HCT116 (cell line): ENCODE measurements around the gene ZNF169. TPM values are rescaled to one million over a fixed set of nuclear protein-coding genes. Genes with fewer than 3 reads are reported as not detected.

Experiments used
- ATAC-seq: fragments of 200-7000 bp; cut with Tn5 transposase; 2 replicates; pipeline ENCODE4 v1.9.1; 2020; ENCODE audit warnings: mild to moderate bottlenecking, moderate library complexity
- BruUV-seq: library from RNA; stranded (reverse); fragments of 400-500 nt; replicated peaks from 2 replicates; lab custom pipeline; 2021; lab: Mats Ljungman, UMichigan
- CTCF ChIA-PET: fragments of 300-600 bp; sonication (Branson Sonifier 250); formaldehyde crosslinking; loops from one replicate; lab custom pipeline; 2021; ENCODE audit warnings: antibody characterized with exemption; lab: Charles Lee
- POLR2A ChIA-PET: fragments of 300-600, 350-600 bp; sonication (Branson Sonifier 250); formaldehyde crosslinking; loops from one replicate; lab custom pipeline; 2021; ENCODE audit warnings: antibody characterized with exemption; lab: Charles Lee
- RAD21 ChIA-PET, 2 experiments: fragments of 300-600 bp; sonication (Branson Sonifier 250); formaldehyde crosslinking; loops; one replicate each; lab custom pipeline; 2023; ENCODE audit warnings: low total read pairs in 2 of 2; ENCODE audit not compliant: uncharacterized antibody in 2 of 2, unreplicated experiment in 2 of 2, low non-redundant PET in 1 of 2; lab: Charles Lee
- DNase-seq: peaks from one replicate; pipeline ENCODE4 v3.0.0-alpha.2; 2010; ENCODE audit warnings: low read depth, low spot score
- H2AFZ ChIP-seq: fragments of 200-600 bp; shearing (Covaris generic), sonication (generic); 2 replicates; pipeline ENCODE4 v1.6.1; 2017; ENCODE audit warnings: low read depth, mixed run types, mixed read lengths, antibody characterized with exemption, low read length; ENCODE audit not compliant: poor library complexity, severe bottlenecking
- H3K27ac ChIP-seq: 2 replicates; pipeline ENCODE4 v1.5.1; 2012; ENCODE audit warnings: low read depth, low read length
- H3K27me3 ChIP-seq: fragments of 200-600 bp; sonication (generic); 2 replicates; pipeline ENCODE4 v1.6.1; 2016; ENCODE audit warnings: mixed run types, low read length, mixed read lengths; ENCODE audit not compliant: insufficient read depth
- H3K36me3 ChIP-seq, 2 experiments: fragments of 200-500 bp in 1 of 2; fragments of 200-600 bp in 1 of 2; sonication (Bioruptor generic) in 1 of 2; sonication (generic) in 1 of 2; 2 replicates each; pipeline versions ENCODE4 v1.5.1 to v1.6.1; 2014 to 2016; ENCODE audit warnings: low read length in 2 of 2, inconsistent platforms in 1 of 2, mixed read lengths in 1 of 2, mixed run types in 1 of 2; ENCODE audit not compliant: insufficient read depth in 2 of 2, control insufficient read depth in 1 of 2
- H3K4me1 ChIP-seq, 2 experiments: fragments of 200-600 bp in 1 of 2; sonication (generic) in 1 of 2; 2 replicates each; pipeline versions ENCODE4 v1.5.1 to v1.6.1; 2012 to 2017; ENCODE audit warnings: low read length in 2 of 2, inconsistent platforms in 1 of 2, mild to moderate bottlenecking in 1 of 2, mixed read lengths in 1 of 2, mixed run types in 1 of 2, moderate library complexity in 1 of 2; ENCODE audit not compliant: insufficient read depth in 2 of 2, control insufficient read depth in 1 of 2
- H3K4me2 ChIP-seq: fragments of 200-600 bp; sonication (generic); 2 replicates; pipeline ENCODE4 v1.6.1; 2017; ENCODE audit warnings: mixed run types, low read length, mixed read lengths
- H3K4me3 ChIP-seq, 2 experiments: fragments of 200-600 bp in 1 of 2; sonication (generic) in 1 of 2; replicated peaks in 1 of 2; 2 replicates each; pipeline ENCODE4 v1.5.1; 2011 to 2016; ENCODE audit warnings: low read length in 2 of 2, control low read depth in 1 of 2, low read depth in 1 of 2, mild to moderate bottlenecking in 1 of 2, mixed read lengths in 1 of 2, mixed run types in 1 of 2
- H3K79me2 ChIP-seq: fragments of 200-600 bp; sonication (generic); 2 replicates; pipeline ENCODE4 v1.6.1; 2017; ENCODE audit warnings: mild to moderate bottlenecking, mixed run types, low read length, moderate library complexity, mixed read lengths; ENCODE audit not compliant: insufficient read depth
- H3K9ac ChIP-seq: fragments of 200-600 bp; sonication (generic); 2 replicates; pipeline ENCODE4 v1.6.1; 2016; ENCODE audit warnings: low read length, mixed read lengths
- H3K9me2 ChIP-seq: fragments of 200-600 bp; sonication (generic), shearing (Covaris generic); 2 replicates; pipeline ENCODE4 v1.6.1; 2017; ENCODE audit warnings: mixed run types, mild to moderate bottlenecking, moderate library complexity; ENCODE audit not compliant: insufficient read depth
- H3K9me3 ChIP-seq, 2 experiments: fragments of 200-500 bp in 1 of 2; fragments of 200-600 bp in 1 of 2; sonication (Bioruptor generic) in 1 of 2; sonication (generic) in 1 of 2; 2 replicates each; pipeline ENCODE4 v1.6.1; 2014 to 2017; ENCODE audit warnings: low read length in 2 of 2, mixed read lengths in 2 of 2, inconsistent platforms in 1 of 2, low read depth in 1 of 2, mild to moderate bottlenecking in 1 of 2, mixed run types in 1 of 2, moderate library complexity in 1 of 2; ENCODE audit not compliant: control insufficient read depth in 1 of 2, insufficient read depth in 1 of 2
- H4K20me1 ChIP-seq: fragments of 200-600 bp; sonication (generic), shearing (Covaris generic); 2 replicates; pipeline ENCODE4 v1.6.1; 2017; ENCODE audit warnings: mixed run types, mild to moderate bottlenecking, moderate library complexity; ENCODE audit not compliant: insufficient read depth
- CBX3 ChIP-seq: IDR thresholded peaks from 2 replicates; pipeline ENCODE4 v1.6.1; 2012; ENCODE audit warnings: low read depth
- CEBPB ChIP-seq: IDR thresholded peaks from 2 replicates; pipeline ENCODE4 v1.6.1; 2012; ENCODE audit warnings: low read depth
- CTCF ChIP-seq, 3 experiments: fragments of 200-600 bp in 1 of 3; sonication (generic) in 1 of 3; IDR thresholded peaks in 2 of 3; conservative IDR thresholded peaks in 1 of 3; 2 replicates each; pipeline ENCODE4 v1.5.1; 2012 to 2017; ENCODE audit warnings: low read depth in 2 of 3, low read length in 2 of 3, antibody characterized with exemption in 1 of 3, borderline replicate concordance in 1 of 3, control low read depth in 1 of 3, mild to moderate bottlenecking in 1 of 3, mixed read lengths in 1 of 3, mixed run types in 1 of 3, moderate library complexity in 1 of 3; ENCODE audit not compliant: insufficient read depth in 1 of 3
- ELF1 ChIP-seq: IDR thresholded peaks from 2 replicates; pipeline ENCODE4 v1.6.1; 2012; ENCODE audit warnings: low read depth, borderline replicate concordance
- EZH2phosphoT487 ChIP-seq: fragments of 200-600 bp; IDR thresholded peaks from 2 replicates; pipeline ENCODE4 v1.6.1; 2018; ENCODE audit warnings: antibody characterized with exemption, borderline replicate concordance
- FOSL1 ChIP-seq: IDR thresholded peaks from 2 replicates; pipeline ENCODE4 v1.6.1; 2012; ENCODE audit warnings: low read depth
- MAX ChIP-seq: IDR thresholded peaks from 2 replicates; pipeline ENCODE4 v1.6.1; 2012
- POLR2A ChIP-seq: IDR thresholded peaks from 2 replicates; pipeline ENCODE4 v1.7.0; 2011; ENCODE audit warnings: borderline replicate concordance; ENCODE audit not compliant: insufficient read depth, insufficient read length; ENCODE audit errors: extremely low read depth
- RAD21 ChIP-seq: IDR thresholded peaks from 2 replicates; pipeline ENCODE4 v1.6.1; 2012; ENCODE audit warnings: low read depth, mild to moderate bottlenecking
- REST ChIP-seq: IDR thresholded peaks from 2 replicates; pipeline ENCODE4 v1.6.1; 2012; ENCODE audit warnings: low read depth
- SIN3A ChIP-seq: IDR thresholded peaks from 2 replicates; pipeline ENCODE4 v1.6.1; 2012; ENCODE audit warnings: low read depth
- SP1 ChIP-seq: IDR thresholded peaks from 2 replicates; pipeline ENCODE4 v1.6.1; 2012; ENCODE audit warnings: low read depth
- SRF ChIP-seq: IDR thresholded peaks from 2 replicates; pipeline ENCODE4 v1.6.1; 2012; ENCODE audit warnings: low read depth
- TCF7L2 ChIP-seq: IDR thresholded peaks from 2 replicates; pipeline ENCODE4 v1.7.0; 2011; ENCODE audit warnings: borderline replicate concordance, inconsistent platforms; ENCODE audit not compliant: insufficient read depth, insufficient read length; ENCODE audit errors: extremely low read depth
- YY1 ChIP-seq: IDR thresholded peaks from 2 replicates; pipeline ENCODE4 v1.6.1; 2011; ENCODE audit warnings: low read length, low read depth, moderate library complexity, mild to moderate bottlenecking; ENCODE audit not compliant: insufficient replicate concordance; ENCODE audit errors: extremely low read depth
- ZBTB33 ChIP-seq: IDR thresholded peaks from 2 replicates; pipeline ENCODE4 v1.6.1; 2011; ENCODE audit warnings: mild to moderate bottlenecking, low read length, moderate library complexity; ENCODE audit not compliant: insufficient replicate concordance; ENCODE audit errors: extremely low read depth
- ZFX ChIP-seq: fragments of 450-650 bp; IDR thresholded peaks from 2 replicates; pipeline ENCODE4 v1.6.1; 2017
- ZNF274 ChIP-seq: fragments of 200-500 bp; sonication (Bioruptor generic); IDR thresholded peaks from 2 replicates; pipeline ENCODE4 v1.6.1; 2014; ENCODE audit warnings: mild to moderate bottlenecking, low read depth, low read length, inconsistent platforms
- intact Hi-C: fragments of 100-400 bp; cut with micrococcal nuclease; formaldehyde crosslinking; loops from 2 replicates; pipeline ENCODE4 v1.10.0; 2022
- total RNA-seq: library from RNA; stranded (reverse); gene quantifications from one replicate; pipeline ENCODE4 v1.2.1, GENCODE V29; 2021; ENCODE audit not compliant: unreplicated experiment

The ZNF169 gene
- total RNA-seq, 1 experiment from 2014 or later: 5.4 TPM

- CTCF ChIA-PET: no interaction called here
- POLR2A ChIA-PET: no interaction called here
- H3K9me2 ChIP-seq: no peaks in the 10 kb centered on the region
- DNase-seq (no peak), ATAC-seq (no peak)
- H3K4me3 ChIP-seq: no peak overlapping the region
- H3K27me3 ChIP-seq: no peaks in the 10 kb centered on the region
- intact Hi-C loops: no loop called here
- no peak overlapping the region for H3K27ac ChIP-seq
- RAD21 ChIA-PET: no interaction called here
- no TSS peak for BruUV-seq
- H3K4me1 ChIP-seq: no peaks in the 10 kb centered on the region
- no peak overlapping the region for H2AFZ ChIP-seq
- H3K4me2 ChIP-seq: no peak overlapping the region
- no peaks in the 10 kb centered on the region for H3K9me3 ChIP-seq
- H3K36me3 ChIP-seq: peaks cover 0 to 13% of the 10 kb centered on the region in 2 experiments; a peak in 2 of 4 replicates
- H4K20me1 ChIP-seq: no peaks in the 10 kb centered on the region
- 0 out of 2 replicates have a peak, but pooled peaks cover 3% of the 10 kb centered on the region for H3K79me2 ChIP-seq
- H3K9ac ChIP-seq: no peak overlapping the region
- TF ChIP-seq ZBTB33 (no peak), SIN3A (no peak), ZFX (no peak), YY1 (no peak), FOSL1 (no peak), CBX3 (no peak), REST (no peak), MAX (no peak), CEBPB (no peak), SRF (no peak), TCF7L2 (no peak), EZH2phosphoT487 (no peak), CTCF (IDR thresholded peaks at IDR 0.05 in 2 of 3, conservative IDR thresholded peaks at IDR 0.05 in 1 of 3; ENCODE audit: borderline replicate concordance in 1 of 3, insufficient read depth in 1 of 3, low read depth in 2 of 3, low read length in 2 of 3) (no peak), ELF1 (no peak), RAD21 (no peak), ZNF274 (no peak), SP1 (no peak), POLR2A (no peak)
Observed at GRCh38 chr9:94286116-94286515, 27.0 kb downstream of the ZNF169 start.
